ENCODE data around the gene AURKA.

GRCh38 chr20:56348305-56348693 lies 43.7 kb downstream of the AURKA start:
- no peak for TF ChIP-seq POLR2A (IDR thresholded peaks at IDR 0.05; ENCODE audit: low read depth, low read length)
- no peak for TF ChIP-seq TAF1 (IDR thresholded peaks at IDR 0.05; ENCODE audit: low read depth, low read length)
- no peak for TF ChIP-seq POLR2AphosphoS5 (IDR thresholded peaks at IDR 0.05; ENCODE audit: low read depth, low read length)
- TF ChIP-seq POU2F2 (IDR thresholded peaks at IDR 0.05; ENCODE audit: low read depth, low read length), result no peak
- no peak for TF ChIP-seq PAX5 (IDR thresholded peaks at IDR 0.05; ENCODE audit: insufficient read depth, low read length, severe bottlenecking)
- TF ChIP-seq SPI1 (IDR thresholded peaks at IDR 0.05; ENCODE audit: low read depth, low read length), result no peak

All from GM12891 (cell line).